Central memory CD8-positive, alpha-beta T cell (primary cell): ENCODE data around the gene NDUFAF3.
A peak's percentile ranks its signal among the peaks of the same experiment; 100 is the strongest.

Experiments
- ATAC-seq: fragments of 150-1000 bp; cut with Tn5 transposase; replicated peaks from 2 replicates; pipeline ENCODE4 v1.10.0; 2022; ENCODE audit warnings: mild to moderate bottlenecking, moderate FRiP score, moderate number of reproducible peaks; ENCODE audit not compliant: poor library complexity, severe bottlenecking; ENCODE audit errors: extremely low read depth
- DNase-seq, 2 donors: peaks; one replicate each; pipeline ENCODE4 v3.0.0; 2021; ENCODE audit warnings: low spot score in 2 of 2
- H3K27ac Mint-ChIP-seq: one replicate; pipeline ENCODE4 v1.8.0; 2022; ENCODE audit warnings: low read depth, mild to moderate bottlenecking, moderate library complexity, mixed read lengths
- H3K27me3 Mint-ChIP-seq: one replicate; pipeline ENCODE4 v1.8.0; 2022; ENCODE audit warnings: mixed read lengths
- H3K36me3 Mint-ChIP-seq: one replicate; pipeline ENCODE4 v1.8.0; 2022; ENCODE audit warnings: mild to moderate bottlenecking, moderate library complexity, mixed read lengths; ENCODE audit not compliant: insufficient read depth
- H3K4me1 Mint-ChIP-seq: one replicate; pipeline ENCODE4 v1.8.0; 2022; ENCODE audit warnings: mixed read lengths
- H3K4me3 Mint-ChIP-seq: one replicate; pipeline ENCODE4 v1.8.0; 2022; ENCODE audit warnings: mild to moderate bottlenecking, moderate library complexity, mixed read lengths
- H3K9me3 Mint-ChIP-seq: one replicate; pipeline ENCODE4 v1.8.0; 2022; ENCODE audit warnings: mixed read lengths

The NDUFAF3 gene

GRCh38 chr3:48990636-48991469 is 31.1 kb upstream of the NDUFAF3 start:
- DNase-seq, result no peak
- Mint-ChIP-seq H3K4me1 (peaks cover 47% of the 10 kb centered on the region), H3K27me3 (no peaks in the 10 kb centered on the region), H3K4me3 (peak overlapping the region; percentile 93), H3K9me3 (no peaks in the 10 kb centered on the region), H3K27ac (peak overlapping the region; percentile 90), H3K36me3 (peaks cover 13% of the 10 kb centered on the region)
- peak; percentile 15 for ATAC-seq

DNA sequence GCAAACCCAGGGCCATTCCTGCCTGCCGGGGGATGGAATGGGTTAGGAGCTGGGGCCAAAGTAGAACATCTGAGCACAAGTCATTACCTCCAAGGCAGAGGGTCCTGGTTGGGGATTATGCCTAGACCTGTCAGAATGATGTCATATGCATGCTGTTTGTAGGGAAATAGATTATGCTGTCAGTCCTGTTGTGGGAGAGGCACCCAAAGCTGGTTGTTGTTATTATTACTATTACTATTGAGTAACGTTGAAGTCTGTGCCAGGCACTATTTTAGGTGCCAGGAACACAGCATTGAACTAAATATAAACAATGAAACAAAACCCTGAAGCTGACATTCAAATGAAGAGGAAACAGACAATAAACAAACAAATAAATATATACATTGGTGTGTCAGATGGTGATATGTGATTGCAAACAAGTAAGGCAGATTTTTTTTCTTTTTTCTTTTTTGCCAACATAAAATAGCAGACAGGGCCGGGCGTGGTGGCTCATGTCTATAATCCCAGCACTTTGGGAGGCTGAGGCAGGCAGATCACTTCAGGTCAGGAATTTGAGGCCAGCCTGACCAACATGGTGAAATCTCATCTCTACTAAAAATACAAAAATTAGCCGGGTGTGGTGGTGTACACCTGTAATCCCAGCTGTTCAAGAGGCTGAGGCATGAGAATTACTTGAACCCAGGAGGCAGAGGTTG is 29.9 kb upstream of the NDUFAF3 start:
- peak overlapping the region; percentile 41 for H3K27ac Mint-ChIP-seq
- H3K4me1 Mint-ChIP-seq, result peaks cover 47% of the 10 kb centered on the region
- H3K4me3 Mint-ChIP-seq, result peak overlapping the region; percentile 93
- H3K27me3 Mint-ChIP-seq, result no peaks in the 10 kb centered on the region
- no peaks in the 10 kb centered on the region for H3K9me3 Mint-ChIP-seq
- peaks cover 13% of the 10 kb centered on the region for H3K36me3 Mint-ChIP-seq
- no peak for DNase-seq
- ATAC-seq, result no peak

DNA sequence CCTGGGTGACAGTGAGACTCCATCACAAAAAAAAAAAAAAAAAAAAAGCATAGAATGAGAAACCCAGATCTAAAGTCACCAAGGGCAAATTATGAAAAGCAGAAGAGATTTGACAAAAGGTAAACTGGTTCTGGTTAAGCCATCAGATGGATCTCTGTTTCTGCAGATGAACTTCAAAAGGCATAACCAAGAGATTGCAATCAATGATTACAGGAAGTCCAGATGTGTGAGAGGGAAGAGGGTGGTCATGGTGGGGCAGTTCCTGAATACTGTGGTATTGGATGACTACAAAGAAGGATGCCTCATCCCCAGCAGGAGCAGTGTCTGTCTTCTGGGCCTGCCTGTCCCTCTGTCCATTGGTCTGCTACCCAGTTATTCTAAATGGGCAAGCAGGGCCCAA is 28.1 kb upstream of the NDUFAF3 start:
- Mint-ChIP-seq H3K27me3 (no peaks in the 10 kb centered on the region), H3K36me3 (peaks cover 14% of the 10 kb centered on the region), H3K4me1 (peaks cover 39% of the 10 kb centered on the region), H3K4me3 (no peak overlapping the region), H3K27ac (peak overlapping the region; percentile 3), H3K9me3 (no peaks in the 10 kb centered on the region)
- DNase-seq, result no peak
- ATAC-seq, result no peak

- ATAC-seq (no peak), DNase-seq (no peak)
- no peak overlapping the region for H3K4me3 Mint-ChIP-seq
- H3K36me3 Mint-ChIP-seq, result peaks cover 10% of the 10 kb centered on the region
- H3K27me3 Mint-ChIP-seq, result no peaks in the 10 kb centered on the region
- peak overlapping the region; percentile 8 for H3K27ac Mint-ChIP-seq
- H3K4me1 Mint-ChIP-seq, result peaks cover 25% of the 10 kb centered on the region
- no peaks in the 10 kb centered on the region for H3K9me3 Mint-ChIP-seq
Observed at GRCh38 chr3:48996640-48997039, 25.3 kb upstream of the NDUFAF3 start.

- peak overlapping the region; percentile 8 for H3K27ac Mint-ChIP-seq
- peaks cover 10% of the 10 kb centered on the region for H3K36me3 Mint-ChIP-seq
- H3K9me3 Mint-ChIP-seq, result no peaks in the 10 kb centered on the region
- no peak overlapping the region for H3K4me3 Mint-ChIP-seq
- no peak for DNase-seq
- H3K27me3 Mint-ChIP-seq, result no peaks in the 10 kb centered on the region
- no peak for ATAC-seq
- peaks cover 19% of the 10 kb centered on the region for H3K4me1 Mint-ChIP-seq
Observed at GRCh38 chr3:48997102-48997635, 24.8 kb upstream of the NDUFAF3 start.

DNA sequence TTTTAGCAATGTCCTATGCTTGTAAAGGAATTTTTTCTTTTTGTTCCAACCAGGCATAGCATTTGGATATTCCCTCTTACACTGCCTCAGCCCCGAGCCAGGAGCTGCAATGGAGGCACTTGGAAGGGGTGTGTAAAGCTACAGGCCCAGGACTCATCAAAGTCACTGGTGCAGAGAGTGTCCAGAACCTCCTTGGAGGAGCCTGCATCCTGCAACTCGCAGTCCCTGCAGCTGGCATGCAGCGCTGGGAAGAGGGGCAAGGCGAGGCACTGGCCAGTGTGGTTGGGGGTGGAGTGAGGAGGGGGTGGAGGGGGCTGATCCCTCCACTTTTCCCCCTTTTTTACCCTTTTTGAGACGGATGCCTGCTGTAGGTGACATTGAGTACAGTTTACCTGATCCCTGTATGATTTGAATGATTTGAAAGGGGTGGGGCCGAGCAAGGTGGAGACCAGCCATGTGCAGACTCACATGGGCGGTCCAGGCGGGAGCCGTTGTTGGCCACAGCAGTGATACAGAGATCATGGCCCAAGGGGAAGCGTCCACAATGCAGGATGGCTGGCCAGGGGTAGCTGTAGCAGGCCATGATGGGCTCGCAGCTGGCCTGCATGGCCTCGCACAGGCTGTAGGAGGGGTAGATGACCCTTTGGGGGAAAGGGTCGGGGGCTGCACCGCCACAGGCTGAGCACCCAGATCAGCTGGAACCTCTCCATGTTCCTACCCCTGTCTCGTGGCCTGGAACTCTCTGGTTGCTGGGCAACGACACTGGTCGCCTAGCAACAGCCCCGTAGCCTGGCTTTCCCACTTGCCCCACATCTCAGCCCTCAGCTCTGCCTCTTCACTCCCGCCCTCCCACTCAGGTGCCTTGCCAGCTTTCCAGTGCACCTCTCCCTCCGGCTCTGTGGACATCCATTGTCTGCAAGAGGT is 23.9 kb upstream of the NDUFAF3 start:
- H3K4me1 Mint-ChIP-seq, result peaks cover 19% of the 10 kb centered on the region
- no peak overlapping the region for H3K27ac Mint-ChIP-seq
- H3K4me3 Mint-ChIP-seq, result no peak overlapping the region
- peaks cover 6% of the 10 kb centered on the region for H3K36me3 Mint-ChIP-seq
- no peak for ATAC-seq
- no peaks in the 10 kb centered on the region for H3K9me3 Mint-ChIP-seq
- H3K27me3 Mint-ChIP-seq, result no peaks in the 10 kb centered on the region
- no peak for DNase-seq

- H3K27me3 Mint-ChIP-seq, result no peaks in the 10 kb centered on the region
- no peaks in the 10 kb centered on the region for H3K9me3 Mint-ChIP-seq
- no peak for ATAC-seq
- H3K4me3 Mint-ChIP-seq, result no peak overlapping the region
- no peak for DNase-seq
- H3K27ac Mint-ChIP-seq, result peak overlapping the region; percentile 78
- H3K36me3 Mint-ChIP-seq, result peaks cover 6% of the 10 kb centered on the region
- peaks cover 14% of the 10 kb centered on the region for H3K4me1 Mint-ChIP-seq
Observed at GRCh38 chr3:48999085-48999858, 22.6 kb upstream of the NDUFAF3 start.

DNA sequence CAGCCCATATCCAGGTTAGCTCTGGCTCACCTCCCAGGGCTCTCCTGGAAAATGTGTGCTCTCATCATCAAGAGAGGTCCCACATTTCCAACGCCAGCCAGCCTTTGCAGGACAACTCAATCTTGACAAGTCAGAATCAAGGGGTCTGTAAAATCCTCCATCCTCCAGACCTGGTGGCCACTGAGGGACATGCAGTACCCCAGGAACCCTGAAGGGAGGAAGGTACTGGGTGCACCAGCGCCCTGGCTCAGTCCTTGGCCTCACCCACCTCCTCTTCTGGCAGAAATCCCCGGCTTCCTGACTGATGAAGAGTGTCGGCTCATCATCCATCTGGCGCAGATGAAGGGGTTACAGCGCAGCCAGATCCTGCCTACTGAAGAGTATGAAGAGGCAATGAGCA is 20.8 kb upstream of the NDUFAF3 start:
- Mint-ChIP-seq H3K27ac (no peak overlapping the region), H3K4me3 (no peak overlapping the region), H3K4me1 (peaks cover 6% of the 10 kb centered on the region), H3K36me3 (peaks cover 6% of the 10 kb centered on the region), H3K9me3 (no peaks in the 10 kb centered on the region), H3K27me3 (no peaks in the 10 kb centered on the region)
- ATAC-seq (no peak), DNase-seq (no peak)

GRCh38 chr3:49004352-49005302 is 17.3 kb upstream of the NDUFAF3 start:
- Mint-ChIP-seq H3K4me1 (peaks cover 30% of the 10 kb centered on the region), H3K9me3 (no peaks in the 10 kb centered on the region), H3K4me3 (no peak overlapping the region), H3K27ac (no peak overlapping the region), H3K36me3 (peaks cover 13% of the 10 kb centered on the region), H3K27me3 (no peaks in the 10 kb centered on the region)
- ATAC-seq (no peak), DNase-seq (no peak)

DNA sequence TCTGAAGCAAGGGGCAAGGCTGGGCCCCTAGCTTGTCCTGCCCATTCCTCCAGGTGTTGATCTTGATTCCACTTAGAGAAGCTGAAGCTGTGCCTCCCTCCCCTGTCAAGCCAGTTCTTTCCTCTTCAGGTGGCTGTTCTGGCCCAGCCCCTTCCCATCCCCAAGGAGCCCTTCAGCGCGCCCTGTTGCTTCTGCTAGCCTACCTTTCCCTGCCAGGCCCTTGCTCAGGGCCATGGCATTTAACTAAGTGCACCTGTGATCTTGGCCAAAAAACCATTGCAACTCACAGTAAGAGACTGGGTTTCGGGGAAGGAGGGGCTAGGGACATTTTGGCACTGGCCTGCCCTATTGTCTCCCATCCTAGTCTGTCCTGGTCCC is 16.6 kb upstream of the NDUFAF3 start:
- Mint-ChIP-seq H3K9me3 (no peaks in the 10 kb centered on the region), H3K27me3 (no peaks in the 10 kb centered on the region), H3K4me1 (peaks cover 26% of the 10 kb centered on the region), H3K36me3 (peaks cover 13% of the 10 kb centered on the region), H3K27ac (no peak overlapping the region), H3K4me3 (no peak overlapping the region)
- ATAC-seq (no peak), DNase-seq (no peak)

GRCh38 chr3:49005998-49006397 is 15.9 kb upstream of the NDUFAF3 start:
- ATAC-seq (no peak), DNase-seq (no peak)
- no peak overlapping the region for H3K27ac Mint-ChIP-seq
- no peaks in the 10 kb centered on the region for H3K9me3 Mint-ChIP-seq
- H3K4me3 Mint-ChIP-seq, result peak overlapping the region; percentile 99
- peaks cover 26% of the 10 kb centered on the region for H3K4me1 Mint-ChIP-seq
- H3K27me3 Mint-ChIP-seq, result no peaks in the 10 kb centered on the region
- peaks cover 14% of the 10 kb centered on the region for H3K36me3 Mint-ChIP-seq
